NCI-H2171 treated with DMSO at 0.1 percent for 48 hours (cell line): ENCODE measurements around the gene NDUFV2.
"Not testable (repeated sequence)": the region's sequence is repeated elsewhere in the genome, so short reads cannot be mapped to it uniquely, and the experiment has no call there.

Experiments used
- DNase-seq: peaks from one replicate; lab custom pipeline; 2025; lab: John Stamatoyannopoulos, UW

Gene NDUFV2

GRCh38 chr18:9102508-9103375 lies at the start of gene NDUFV2:
NDUFV2 (plus strand) TSS chr18:9102699; CDS start chr18:9102744, 45 bp downstream.
- DNase-seq, result peak; percentile 91

GRCh38 chr18:9053814-9054213 lies 48.7 kb upstream of the NDUFV2 start:
- no peak for DNase-seq

- peak; percentile 24 for DNase-seq
Measured at GRCh38 chr18:9055185-9055584, 47.3 kb upstream of the NDUFV2 start.

- DNase-seq, result no peak
Measured at GRCh38 chr18:9055626-9056025, 46.9 kb upstream of the NDUFV2 start.

GRCh38 chr18:9057646-9058045 lies 44.9 kb upstream of the NDUFV2 start:
- no peak for DNase-seq

- peak; percentile 8 for DNase-seq
Measured at GRCh38 chr18:9058406-9058805, 44.1 kb upstream of the NDUFV2 start.

- no peak for DNase-seq
Measured at GRCh38 chr18:9062418-9062751, 40.1 kb upstream of the NDUFV2 start.

GRCh38 chr18:9065864-9066263 lies 36.6 kb upstream of the NDUFV2 start:
- DNase-seq, result no peak

- DNase-seq, result no peak
Measured at GRCh38 chr18:9066358-9066757, 36.1 kb upstream of the NDUFV2 start.

- no peak for DNase-seq
Measured at GRCh38 chr18:9066817-9067306, 35.6 kb upstream of the NDUFV2 start.

GRCh38 chr18:9067823-9068222 lies 34.7 kb upstream of the NDUFV2 start:
- no peak for DNase-seq

- DNase-seq, result no peak
Measured at GRCh38 chr18:9068346-9068745, 34.2 kb upstream of the NDUFV2 start.

- no peak for DNase-seq
Measured at GRCh38 chr18:9069601-9070000, 32.9 kb upstream of the NDUFV2 start.

- no peak for DNase-seq
Measured at GRCh38 chr18:9070212-9070611, 32.3 kb upstream of the NDUFV2 start.

GRCh38 chr18:9079818-9080528 lies 22.5 kb upstream of the NDUFV2 start:
- DNase-seq, result no peak

GRCh38 chr18:9081940-9082339 lies 20.6 kb upstream of the NDUFV2 start:
- DNase-seq, result no peak

GRCh38 chr18:9082711-9083510 lies 19.6 kb upstream of the NDUFV2 start:
- DNase-seq, result no peak

- no peak for DNase-seq
Measured at GRCh38 chr18:9086015-9086414, 16.5 kb upstream of the NDUFV2 start.

- DNase-seq, result no peak
Measured at GRCh38 chr18:9086624-9087023, 15.9 kb upstream of the NDUFV2 start.

- no peak for DNase-seq
Measured at GRCh38 chr18:9087144-9087543, 15.4 kb upstream of the NDUFV2 start.

- no peak for DNase-seq
Measured at GRCh38 chr18:9088252-9088651, 14.2 kb upstream of the NDUFV2 start.

GRCh38 chr18:9088727-9089126 lies 13.8 kb upstream of the NDUFV2 start:
- DNase-seq, result not testable (repeated sequence)
